ENCODE results near the gene AVPR2.
A peak's percentile ranks its signal among the peaks of the same experiment; 100 is the strongest.

The AVPR2 gene

GRCh38 chrX:153920546-153920945 is 16.1 kb downstream of the AVPR2 start:
- DNase-seq, result no peak

- no peak for DNase-seq
Observed at GRCh38 chrX:153921070-153921469, 16.6 kb downstream of the AVPR2 start.

GRCh38 chrX:153921511-153922446 is 17.3 kb downstream of the AVPR2 start:
- no peak for DNase-seq

- no peak for DNase-seq
Observed at GRCh38 chrX:153922932-153923857, 18.7 kb downstream of the AVPR2 start.

GRCh38 chrX:153924149-153924861 is 19.8 kb downstream of the AVPR2 start:
- no peak for DNase-seq

- no peak for DNase-seq
Observed at GRCh38 chrX:153925387-153925738, 20.9 kb downstream of the AVPR2 start.

GRCh38 chrX:153925739-153926551 is 21.5 kb downstream of the AVPR2 start, which contains the start of gene ARHGAP4:
TSS of gene ARHGAP4 (minus strand) at chrX:153926264. CDS start at chrX:153926202, 62 bp downstream.
- no peak for DNase-seq

- no peak for DNase-seq
Observed at GRCh38 chrX:153926552-153926857, 22.0 kb downstream of the AVPR2 start.

- DNase-seq, result peak; percentile 43
Observed at GRCh38 chrX:153926858-153927671, 22.6 kb downstream of the AVPR2 start.

- DNase-seq, result no peak
Observed at GRCh38 chrX:153927672-153927921, 23.1 kb downstream of the AVPR2 start.

- DNase-seq, result peak; percentile 90
Observed at GRCh38 chrX:153927922-153928760, 23.7 kb downstream of the AVPR2 start.

GRCh38 chrX:153928846-153929245 is 24.4 kb downstream of the AVPR2 start:
- DNase-seq, result no peak

- no peak for DNase-seq
Observed at GRCh38 chrX:153929576-153929975, 25.1 kb downstream of the AVPR2 start.

GRCh38 chrX:153930011-153930910 is 25.8 kb downstream of the AVPR2 start:
- no peak for DNase-seq

- no peak for DNase-seq
Observed at GRCh38 chrX:153931151-153931550, 26.7 kb downstream of the AVPR2 start.

GRCh38 chrX:153931748-153932147 is 27.3 kb downstream of the AVPR2 start:
- DNase-seq, result no peak

- DNase-seq, result no peak
Observed at GRCh38 chrX:153932220-153932915, 27.9 kb downstream of the AVPR2 start.

- no peak for DNase-seq
Observed at GRCh38 chrX:153933748-153934147, 29.3 kb downstream of the AVPR2 start.
